ENCODE data around the gene SPON1. TPM values are rescaled to one million over a fixed set of nuclear protein-coding genes. Genes with fewer than 3 reads are reported as not detected.
A peak's percentile ranks its signal among the peaks of the same experiment; 100 is the strongest.

Gene SPON1
- total RNA-seq, 4 donors from 2014 or later = 80.2 to 141 (median 103) TPM

GRCh38 chr11:14182833-14183364 is 220.4 kb downstream of the SPON1 start:
- no peak for DNase-seq (ENCODE audit: low spot score)
- TF ChIP-seq CTCF (IDR thresholded peaks at IDR 0.05) = no peak
- ATAC-seq (ENCODE audit: low FRiP score) = no peak

- DNase-seq (ENCODE audit: low spot score) = no peak
- no peak for ATAC-seq (ENCODE audit: low FRiP score)
- TF ChIP-seq CTCF (IDR thresholded peaks at IDR 0.05) = no peak
Measured at GRCh38 chr11:14184028-14184940, 221.8 kb downstream of the SPON1 start.

- ATAC-seq (ENCODE audit: low FRiP score) = no peak
- TF ChIP-seq CTCF (IDR thresholded peaks at IDR 0.05) = no peak
- no peak for DNase-seq (ENCODE audit: low spot score)
Measured at GRCh38 chr11:14185461-14185860, 222.9 kb downstream of the SPON1 start.

- ATAC-seq (ENCODE audit: low FRiP score) = no peak
- no peak for TF ChIP-seq CTCF (IDR thresholded peaks at IDR 0.05)
- DNase-seq (ENCODE audit: low spot score) = no peak
Measured at GRCh38 chr11:14186046-14186775, 223.7 kb downstream of the SPON1 start.

- DNase-seq (ENCODE audit: low spot score) (peak; percentile 24), ATAC-seq (ENCODE audit: low FRiP score) (no peak)
- TF ChIP-seq CTCF (IDR thresholded peaks at IDR 0.05) = no peak
Measured at GRCh38 chr11:14189874-14190273, 227.4 kb downstream of the SPON1 start.

- no peak for TF ChIP-seq CTCF (IDR thresholded peaks at IDR 0.05)
- ATAC-seq (ENCODE audit: low FRiP score) (no peak), DNase-seq (ENCODE audit: low spot score) (no peak)
Measured at GRCh38 chr11:14190992-14191778, 228.7 kb downstream of the SPON1 start.
